Left ventricle myocardium superior (tissue), 1 donor: ENCODE data around the gene SENP3. TPM values are rescaled to one million over a fixed set of nuclear protein-coding genes. Genes with fewer than 3 reads are reported as not detected.

Source experiments
- ATAC-seq: fragments of 200-7000 bp; cut with Tn5 transposase; one replicate; pipeline ENCODE4 v1.9.1; 2020; ENCODE audit warnings: mild to moderate bottlenecking, moderate library complexity
- DNase-seq: peaks from one replicate; pipeline ENCODE4 v3.0.0-alpha.2; 2020
- intact Hi-C: fragments of 100-400 bp; cut with micrococcal nuclease; formaldehyde crosslinking; loops from one replicate; pipeline ENCODE4 v1.11.0; 2022
- total RNA-seq: library from RNA; stranded (reverse); fragmentation: NEBNext Ultra II Directional; extraction: Animal tissue kit (Norgen Biotek cat#: 25700); gene quantifications from one replicate; pipeline ENCODE4 v1.2.1, GENCODE V29; 2021
- donor health status: DM: no; HTN: yes; CAD: no; lungs with severe emphysema.

The SENP3 gene
- total RNA-seq, 1 donor from 2014 or later, result 32.8 TPM

DNA sequence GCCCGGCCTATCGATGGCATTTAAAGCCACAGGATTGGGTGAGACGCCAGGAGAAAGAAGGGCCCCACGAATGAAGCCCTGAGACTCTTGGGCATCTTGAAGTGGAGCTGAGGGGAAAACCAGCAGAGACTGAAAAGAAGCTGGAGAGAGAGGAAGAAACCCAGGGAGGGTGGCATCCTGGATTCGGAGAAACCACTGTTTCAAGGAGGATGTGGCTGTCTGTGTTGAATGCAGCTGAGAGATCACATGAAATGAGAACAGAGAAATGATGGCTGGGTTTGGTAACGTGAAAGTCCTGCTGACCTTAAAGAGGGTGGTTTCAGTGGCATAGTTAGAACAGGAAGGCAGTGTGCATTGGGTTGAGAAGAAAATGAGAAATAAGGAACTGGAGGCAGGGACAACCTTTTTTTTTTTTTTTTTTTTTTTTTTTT is 9.1 kb upstream of the SENP3 start:
- DNase-seq (no peak), ATAC-seq (peak; percentile 13)
- intact Hi-C loops, result no loop called here

DNA sequence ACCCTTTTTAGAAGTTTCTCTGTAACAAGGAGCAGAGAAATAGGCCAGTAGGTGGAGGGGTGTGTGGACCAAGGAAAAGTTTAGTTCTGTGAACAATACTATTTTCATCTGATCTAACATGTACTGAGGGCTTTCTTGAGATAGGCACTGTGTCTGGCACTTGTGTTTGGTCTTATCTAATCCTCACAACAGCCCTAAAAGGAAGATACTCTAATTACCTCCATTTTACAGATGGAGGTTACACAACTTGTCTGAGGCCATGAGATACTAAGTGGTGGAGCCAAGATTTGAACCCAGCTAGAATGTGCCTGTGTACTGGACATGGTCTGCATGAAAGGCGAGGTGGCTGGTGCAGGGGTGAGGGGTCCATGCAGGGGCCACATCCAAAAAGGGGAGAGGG is 8.4 kb upstream of the SENP3 start:
- intact Hi-C loops, result no loop called here
- DNase-seq, result no peak
- no peak for ATAC-seq

DNA sequence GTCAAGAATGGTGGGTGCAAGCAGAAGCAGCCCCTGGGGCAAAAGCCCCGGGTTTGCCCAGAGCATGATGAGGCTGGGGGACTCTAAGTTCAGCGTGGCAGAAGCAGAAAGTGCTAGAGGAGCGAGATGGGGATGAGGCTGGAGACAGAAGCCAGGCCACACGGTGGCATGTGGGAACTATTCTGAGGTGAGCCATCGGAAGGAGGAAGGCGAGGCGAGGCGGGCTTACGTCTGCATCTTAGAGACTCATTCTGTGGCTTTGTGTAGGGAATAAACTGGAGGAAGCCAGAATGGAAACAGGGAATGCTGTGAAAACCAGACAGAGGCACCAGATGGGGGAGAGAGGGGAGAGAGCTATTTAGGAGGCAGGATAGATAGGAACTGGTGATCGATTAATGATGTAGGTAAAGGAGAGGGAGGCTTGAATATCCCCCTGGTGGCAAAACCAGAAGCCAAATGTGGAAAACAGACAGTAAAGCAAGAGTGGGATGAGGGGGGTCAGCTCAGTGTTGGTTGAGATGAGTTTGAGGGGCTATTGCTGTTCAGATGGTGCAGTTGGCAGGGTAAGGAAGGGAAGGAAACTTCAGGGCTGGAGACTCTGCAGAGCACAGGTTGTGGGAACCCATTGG is 6.3 kb upstream of the SENP3 start:
- DNase-seq (no peak), ATAC-seq (no peak)
- intact Hi-C loops, result no loop called here

DNA sequence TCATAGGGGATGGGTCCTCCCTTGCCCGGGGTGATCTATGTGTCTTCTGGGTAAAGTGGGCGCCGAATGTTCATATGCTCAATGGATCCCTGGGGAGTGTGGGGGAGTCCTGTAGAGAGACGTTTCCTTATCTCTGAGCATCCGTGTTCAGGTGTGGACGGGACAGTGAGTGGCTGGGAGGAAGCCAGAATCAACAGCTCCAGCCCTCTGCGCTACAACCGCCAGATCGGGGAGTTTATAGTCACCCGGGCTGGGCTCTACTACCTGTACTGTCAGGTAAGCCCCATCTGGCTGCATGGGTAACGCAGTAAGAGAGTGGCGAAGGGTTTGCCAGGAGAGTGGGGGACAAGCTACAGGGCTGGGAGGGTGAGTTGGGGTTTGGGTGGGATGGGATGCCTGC is 5.1 kb upstream of the SENP3 start:
- DNase-seq (no peak), ATAC-seq (no peak)
- intact Hi-C loops, result no loop called here

DNA sequence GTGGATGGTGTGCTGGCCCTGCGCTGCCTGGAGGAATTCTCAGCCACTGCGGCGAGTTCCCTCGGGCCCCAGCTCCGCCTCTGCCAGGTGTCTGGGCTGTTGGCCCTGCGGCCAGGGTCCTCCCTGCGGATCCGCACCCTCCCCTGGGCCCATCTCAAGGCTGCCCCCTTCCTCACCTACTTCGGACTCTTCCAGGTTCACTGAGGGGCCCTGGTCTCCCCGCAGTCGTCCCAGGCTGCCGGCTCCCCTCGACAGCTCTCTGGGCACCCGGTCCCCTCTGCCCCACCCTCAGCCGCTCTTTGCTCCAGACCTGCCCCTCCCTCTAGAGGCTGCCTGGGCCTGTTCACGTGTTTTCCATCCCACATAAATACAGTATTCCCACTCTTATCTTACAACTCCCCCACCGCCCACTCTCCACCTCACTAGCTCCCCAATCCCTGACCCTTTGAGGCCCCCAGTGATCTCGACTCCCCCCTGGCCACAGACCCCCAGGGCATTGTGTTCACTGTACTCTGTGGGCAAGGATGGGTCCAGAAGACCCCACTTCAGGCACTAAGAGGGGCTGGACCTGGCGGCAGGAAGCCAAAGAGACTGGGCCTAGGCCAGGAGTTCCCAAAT is 4.5 kb upstream of the SENP3 start:
- intact Hi-C loops, result no loop called here
- ATAC-seq (no peak), DNase-seq (peak; percentile 46)

DNA sequence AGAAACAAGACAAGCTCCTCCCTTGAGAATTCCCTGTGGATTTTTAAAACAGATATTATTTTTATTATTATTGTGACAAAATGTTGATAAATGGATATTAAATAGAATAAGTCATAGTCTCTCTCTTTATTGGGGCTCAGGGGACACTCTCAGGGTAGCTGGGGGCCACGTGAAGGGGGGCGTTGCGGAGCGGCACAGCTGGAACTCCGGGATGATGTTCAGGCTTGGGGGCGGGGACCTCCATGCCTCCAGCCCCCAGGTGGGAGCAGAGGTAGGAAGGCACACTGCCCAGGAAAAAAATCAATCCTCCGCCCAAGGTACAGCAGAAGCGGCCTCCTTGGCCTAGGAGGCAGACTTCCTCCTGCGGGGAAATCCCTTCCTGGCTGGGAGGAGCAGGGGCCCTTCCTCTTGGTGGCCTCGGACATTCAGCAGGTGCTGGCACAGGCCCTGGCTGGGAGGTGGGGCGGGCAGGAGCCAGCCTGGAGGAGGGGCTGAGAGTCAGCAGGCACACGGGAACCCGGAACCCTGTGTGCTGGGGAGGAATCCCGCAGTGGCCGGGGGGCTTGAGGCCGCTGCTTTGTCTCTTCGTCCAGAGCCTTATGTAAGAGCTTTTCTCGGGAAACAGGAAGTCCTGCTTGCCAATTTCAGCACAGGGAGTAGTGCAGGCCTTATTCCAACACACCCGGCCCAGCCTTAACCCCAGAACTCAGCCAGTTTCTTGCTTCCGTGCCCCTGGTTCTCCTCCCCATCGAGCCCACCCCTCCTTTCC is 3.8 kb upstream of the SENP3 start:
- DNase-seq (peak; percentile 91), ATAC-seq (peak; percentile 63)
- intact Hi-C loops, result no loop called here

DNA sequence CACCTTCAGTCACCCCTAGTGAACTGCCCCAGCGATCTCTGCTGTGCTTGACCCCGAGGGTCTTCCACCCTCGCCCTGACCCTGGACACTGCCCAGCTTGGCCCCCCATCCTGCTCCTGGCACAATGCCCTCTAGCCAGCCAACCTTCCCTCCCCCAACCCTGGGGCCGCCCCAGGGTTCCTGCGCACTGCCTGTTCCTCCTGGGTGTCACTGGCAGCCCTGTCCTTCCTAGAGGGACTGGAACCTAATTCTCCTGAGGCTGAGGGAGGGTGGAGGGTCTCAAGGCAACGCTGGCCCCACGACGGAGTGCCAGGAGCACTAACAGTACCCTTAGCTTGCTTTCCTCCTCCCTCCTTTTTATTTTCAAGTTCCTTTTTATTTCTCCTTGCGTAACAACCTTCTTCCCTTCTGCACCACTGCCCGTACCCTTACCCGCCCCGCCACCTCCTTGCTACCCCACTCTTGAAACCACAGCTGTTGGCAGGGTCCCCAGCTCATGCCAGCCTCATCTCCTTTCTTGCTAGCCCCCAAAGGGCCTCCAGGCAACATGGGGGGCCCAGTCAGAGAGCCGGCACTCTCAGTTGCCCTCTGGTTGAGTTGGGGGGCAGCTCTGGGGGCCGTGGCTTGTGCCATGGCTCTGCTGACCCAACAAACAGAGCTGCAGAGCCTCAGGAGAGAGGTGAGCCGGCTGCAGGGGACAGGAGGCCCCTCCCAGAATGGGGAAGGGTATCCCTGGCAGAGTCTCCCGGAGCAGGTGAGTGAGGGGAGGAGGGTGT is 3.0 kb upstream of the SENP3 start, which contains the start of gene TNFSF13:
TSS of gene TNFSF13 (plus strand) at position 207 of the 776 bp plus-strand sequence. CDS start at position 497, 290 bp downstream.
- intact Hi-C loops, result no loop called here
- ATAC-seq, result peak; percentile 21
- DNase-seq, result peak; percentile 73

DNA sequence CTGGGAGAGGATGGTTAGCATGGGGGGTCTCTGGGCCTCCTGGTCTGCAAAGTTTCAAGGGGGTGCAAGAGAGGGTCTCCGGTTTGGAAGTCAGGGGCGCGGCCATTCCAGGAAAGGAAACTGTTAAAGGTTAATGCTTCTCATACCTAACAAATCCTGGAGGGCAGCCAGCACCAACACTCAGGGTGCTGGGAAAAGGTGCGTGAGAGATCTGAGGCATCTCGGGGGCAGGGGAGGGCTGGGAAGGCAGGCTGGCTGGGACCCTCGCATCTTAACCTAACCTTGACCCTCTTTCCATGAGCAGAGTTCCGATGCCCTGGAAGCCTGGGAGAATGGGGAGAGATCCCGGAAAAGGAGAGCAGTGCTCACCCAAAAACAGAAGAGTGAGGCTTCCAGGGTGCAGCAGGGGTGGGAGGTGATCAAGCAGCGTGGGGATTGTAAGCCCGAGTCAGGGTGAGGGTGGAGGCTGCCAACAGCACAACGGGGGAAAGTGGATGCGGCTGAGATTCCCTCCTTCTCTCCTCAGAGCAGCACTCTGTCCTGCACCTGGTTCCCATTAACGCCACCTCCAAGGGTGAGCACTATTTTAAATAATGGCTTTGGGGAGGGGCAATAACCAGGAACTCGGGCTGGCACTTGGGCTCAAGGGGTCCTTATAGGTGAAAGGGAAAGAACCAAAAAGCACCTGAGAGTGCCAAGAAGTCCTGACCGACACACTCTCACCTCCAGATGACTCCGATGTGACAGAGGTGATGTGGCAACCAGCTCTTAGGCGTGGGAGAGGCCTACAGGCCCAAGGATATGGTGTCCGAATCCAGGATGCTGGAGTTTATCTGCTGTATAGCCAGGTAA is 2.2 kb upstream of the SENP3 start:
- intact Hi-C loops, result no loop called here
- ATAC-seq, result no peak
- no peak for DNase-seq

DNA sequence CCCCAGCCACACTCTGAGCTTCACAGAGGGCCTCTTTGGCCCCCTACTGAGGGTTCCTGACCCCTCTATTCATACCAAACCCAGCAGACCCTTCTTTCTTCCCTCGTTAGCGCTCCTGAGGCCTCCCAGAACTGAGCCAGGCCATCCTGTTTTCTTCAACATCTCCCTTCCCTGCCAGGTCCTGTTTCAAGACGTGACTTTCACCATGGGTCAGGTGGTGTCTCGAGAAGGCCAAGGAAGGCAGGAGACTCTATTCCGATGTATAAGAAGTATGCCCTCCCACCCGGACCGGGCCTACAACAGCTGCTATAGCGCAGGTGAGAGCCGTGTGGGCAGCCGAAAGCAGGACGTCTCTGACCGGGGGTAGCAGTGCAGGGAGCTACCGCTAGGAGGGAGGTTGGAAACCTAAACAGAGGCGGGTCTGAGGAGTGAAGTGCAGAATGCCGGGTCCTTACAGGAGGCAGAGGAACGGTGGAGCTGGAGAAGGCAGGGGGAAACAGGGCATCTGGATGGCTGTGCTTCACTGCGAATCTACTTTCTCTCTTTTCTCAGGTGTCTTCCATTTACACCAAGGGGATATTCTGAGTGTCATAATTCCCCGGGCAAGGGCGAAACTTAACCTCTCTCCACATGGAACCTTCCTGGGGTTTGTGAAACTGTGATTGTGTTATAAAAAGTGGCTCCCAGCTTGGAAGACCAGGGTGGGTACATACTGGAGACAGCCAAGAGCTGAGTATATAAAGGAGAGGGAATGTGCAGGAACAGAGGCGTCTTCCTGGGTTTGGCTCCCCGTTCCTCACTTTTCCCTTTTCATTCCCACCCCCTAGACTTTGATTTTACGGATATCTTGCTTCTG is 1.3 kb upstream of the SENP3 start:
- ATAC-seq, result peak; percentile 39
- DNase-seq, result peak; percentile 74
- intact Hi-C loops, result no loop called here

DNA sequence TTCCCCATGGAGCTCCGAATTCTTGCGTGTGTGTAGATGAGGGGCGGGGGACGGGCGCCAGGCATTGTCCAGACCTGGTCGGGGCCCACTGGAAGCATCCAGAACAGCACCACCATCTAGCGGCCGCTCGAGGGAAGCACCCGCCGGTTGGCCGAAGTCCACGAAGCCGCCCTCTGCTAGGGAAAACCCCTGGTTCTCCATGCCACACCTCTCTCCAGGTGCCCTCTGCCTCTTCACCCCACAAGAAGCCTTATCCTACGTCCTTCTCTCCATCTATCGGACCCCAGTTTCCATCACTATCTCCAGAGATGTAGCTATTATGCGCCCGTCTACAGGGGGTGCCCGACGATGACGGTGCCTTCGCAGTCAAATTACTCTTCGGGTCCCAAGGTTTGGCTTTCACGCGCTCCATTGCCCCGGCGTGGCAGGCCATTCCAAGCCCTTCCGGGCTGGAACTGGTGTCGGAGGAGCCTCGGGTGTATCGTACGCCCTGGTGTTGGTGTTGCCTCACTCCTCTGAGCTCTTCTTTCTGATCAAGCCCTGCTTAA is 617 bp upstream of the SENP3 start:
- intact Hi-C loops, result no loop called here
- DNase-seq (peak; percentile 93), ATAC-seq (peak; percentile 75)

DNA sequence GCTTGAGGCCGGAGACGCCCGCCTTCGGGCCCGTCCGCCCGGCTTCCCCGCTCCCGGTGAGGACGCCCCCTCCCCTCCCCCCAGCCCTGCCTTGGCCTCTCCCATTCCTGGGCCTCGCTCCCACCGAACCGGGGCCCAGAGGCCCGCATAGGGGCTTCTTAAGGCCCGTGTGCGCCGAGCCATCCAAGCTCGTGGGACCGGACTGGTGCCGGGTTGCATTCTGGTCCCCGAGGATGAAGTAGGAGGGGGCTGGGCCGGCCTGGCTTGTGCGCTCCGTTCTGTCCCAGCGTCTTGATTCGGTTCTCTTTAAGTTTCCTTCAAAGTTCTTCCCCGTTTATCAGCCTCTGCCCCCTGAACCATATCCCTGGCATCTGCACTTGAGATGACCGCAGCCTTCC is 488 bp downstream of the SENP3 start:
- DNase-seq (no peak), ATAC-seq (no peak)
- intact Hi-C loops, result no loop called here

DNA sequence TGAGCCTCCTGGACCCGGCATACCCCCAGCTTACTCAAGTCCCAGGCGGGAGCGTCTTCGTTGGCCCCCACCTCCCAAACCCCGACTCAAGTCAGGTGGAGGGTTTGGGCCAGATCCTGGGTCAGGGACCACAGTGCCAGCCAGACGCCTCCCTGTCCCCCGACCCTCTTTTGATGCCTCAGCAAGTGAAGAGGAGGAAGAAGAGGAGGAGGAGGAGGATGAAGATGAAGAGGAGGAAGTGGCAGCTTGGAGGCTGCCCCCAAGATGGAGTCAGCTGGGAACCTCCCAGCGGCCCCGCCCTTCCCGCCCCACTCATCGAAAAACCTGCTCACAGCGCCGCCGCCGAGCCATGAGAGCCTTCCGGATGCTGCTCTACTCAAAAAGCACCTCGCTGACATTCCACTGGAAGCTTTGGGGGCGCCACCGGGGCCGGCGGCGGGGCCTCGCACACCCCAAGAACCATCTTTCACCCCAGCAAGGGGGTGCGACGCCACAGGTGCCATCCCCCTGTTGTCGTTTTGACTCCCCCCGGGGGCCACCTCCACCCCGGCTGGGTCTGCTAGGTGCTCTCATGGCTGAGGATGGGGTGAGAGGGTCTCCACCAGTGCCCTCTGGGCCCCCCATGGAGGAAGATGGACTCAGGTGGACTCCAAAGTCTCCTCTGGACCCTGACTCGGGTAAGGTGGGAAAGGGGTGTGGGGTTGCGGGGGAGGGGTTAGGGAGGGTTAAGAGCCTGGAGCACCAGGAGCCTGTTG is 1.6 kb downstream of the SENP3 start:
- DNase-seq, result no peak
- intact Hi-C loops, result no loop called here
- no peak for ATAC-seq

DNA sequence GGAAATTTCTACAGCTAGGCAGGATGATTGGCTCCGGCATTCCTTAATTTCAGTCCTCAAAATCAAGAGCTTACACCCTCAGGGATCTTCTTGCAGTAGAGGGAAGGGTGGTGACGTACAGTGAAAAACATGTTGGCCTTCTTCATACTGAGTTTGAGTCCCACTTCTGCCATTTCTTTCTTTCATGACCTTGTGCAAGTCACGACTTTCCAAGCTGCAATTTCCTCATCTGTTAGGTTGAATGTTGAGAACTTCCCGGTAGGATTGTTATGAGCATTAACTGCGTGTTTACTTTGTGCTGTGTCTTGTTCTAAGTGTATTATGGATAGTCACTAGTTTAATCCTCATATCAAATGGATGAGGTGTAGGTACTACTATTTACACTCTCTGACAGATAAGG is 7.9 kb downstream of the SENP3 start:
- intact Hi-C loops, result no loop called here
- DNase-seq (no peak), ATAC-seq (no peak)

DNA sequence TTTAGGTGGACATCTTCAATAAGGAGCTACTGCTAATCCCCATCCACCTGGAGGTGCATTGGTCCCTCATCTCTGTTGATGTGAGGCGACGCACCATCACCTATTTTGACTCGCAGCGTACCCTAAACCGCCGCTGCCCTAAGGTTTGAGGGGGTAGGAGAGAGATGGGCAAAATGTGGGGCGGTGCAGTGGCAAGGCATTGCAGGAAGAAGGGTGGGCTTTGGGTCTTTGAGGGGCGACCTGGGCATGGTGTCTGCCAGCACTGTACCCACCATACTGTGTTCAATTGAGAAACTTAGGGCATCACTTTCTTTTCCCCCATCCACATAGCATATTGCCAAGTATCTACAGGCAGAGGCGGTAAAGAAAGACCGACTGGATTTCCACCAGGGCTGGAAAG is 8.6 kb downstream of the SENP3 start:
- intact Hi-C loops, result no loop called here
- no peak for DNase-seq
- ATAC-seq, result no peak

DNA sequence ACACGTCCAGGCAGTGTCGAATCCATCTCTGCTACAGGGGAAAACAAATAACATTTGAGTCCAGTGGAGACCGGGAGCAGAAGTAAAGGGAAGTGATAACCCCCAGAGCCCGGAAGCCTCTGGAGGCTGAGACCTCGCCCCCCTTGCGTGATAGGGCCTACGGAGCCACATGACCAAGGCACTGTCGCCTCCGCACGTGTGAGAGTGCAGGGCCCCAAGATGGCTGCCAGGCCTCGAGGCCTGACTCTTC is 10.5 kb downstream of the SENP3 start:
- ATAC-seq, result no peak
- intact Hi-C loops, result no loop called here
- no peak for DNase-seq

DNA sequence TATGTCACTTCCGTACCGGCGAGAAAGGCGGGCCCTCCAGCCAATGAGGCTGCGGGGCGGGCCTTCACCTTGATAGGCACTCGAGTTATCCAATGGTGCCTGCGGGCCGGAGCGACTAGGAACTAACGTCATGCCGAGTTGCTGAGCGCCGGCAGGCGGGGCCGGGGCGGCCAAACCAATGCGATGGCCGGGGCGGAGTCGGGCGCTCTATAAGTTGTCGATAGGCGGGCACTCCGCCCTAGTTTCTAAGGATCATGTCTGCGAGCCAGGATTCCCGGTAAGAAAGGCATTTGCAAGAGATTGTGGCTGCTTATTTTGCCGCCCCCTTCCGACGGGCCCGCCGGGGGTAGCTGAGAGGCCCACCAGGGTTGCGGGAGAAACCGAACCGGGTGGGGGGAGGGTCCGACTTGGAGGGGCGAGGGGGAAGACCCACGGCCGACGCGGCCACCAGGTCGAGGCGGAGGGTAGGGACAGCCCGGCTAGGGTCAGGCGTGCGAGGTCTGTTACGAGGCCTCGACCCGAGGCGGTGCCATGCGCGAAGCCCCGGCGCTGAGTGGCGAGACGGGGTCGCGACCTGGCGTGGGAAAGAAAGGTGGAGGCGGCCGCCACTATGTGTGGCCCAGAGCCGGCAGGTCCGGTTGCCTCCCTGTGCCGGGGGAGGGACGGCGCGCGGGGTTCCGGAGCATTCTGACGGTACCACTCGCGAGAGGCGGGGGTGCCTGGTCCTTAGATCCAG is 11.0 kb downstream of the SENP3 start:
- intact Hi-C loops, result no loop called here
- DNase-seq (peak; percentile 99), ATAC-seq (peak; percentile 93)
